HG03432 (cell line): ENCODE results near the gene CERS2.
A peak's percentile ranks its signal among the peaks of the same experiment; 100 is the strongest.

Source experiments
- ATAC-seq: cut with Tn5 transposase; IDR thresholded peaks from one replicate; pipeline ENCODE4 v1.9.1; 2021; ENCODE audit warnings: mild to moderate bottlenecking, moderate library complexity; ENCODE audit not compliant: unreplicated experiment

Gene CERS2

DNA sequence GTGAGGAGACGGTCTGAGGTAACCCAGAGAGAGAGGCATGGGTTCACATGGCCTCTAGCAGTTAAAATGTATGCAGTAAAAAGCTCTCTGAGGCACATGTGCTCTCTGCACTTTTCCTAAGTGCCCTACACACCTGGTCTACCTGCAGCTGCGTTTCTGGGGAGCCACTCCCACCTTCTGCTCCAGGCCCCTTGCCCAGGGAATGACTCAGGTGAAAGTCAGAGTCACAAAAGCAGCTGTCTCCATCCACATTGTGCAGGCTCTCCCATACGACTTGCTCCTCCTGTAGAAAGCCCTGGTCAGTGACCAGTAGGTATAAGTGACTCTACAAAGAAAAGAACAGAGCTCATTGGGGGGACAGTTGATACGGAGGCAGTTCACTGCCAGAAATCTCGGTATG, 23.3 kb upstream of the CERS2 start:
- no peak for ATAC-seq

DNA sequence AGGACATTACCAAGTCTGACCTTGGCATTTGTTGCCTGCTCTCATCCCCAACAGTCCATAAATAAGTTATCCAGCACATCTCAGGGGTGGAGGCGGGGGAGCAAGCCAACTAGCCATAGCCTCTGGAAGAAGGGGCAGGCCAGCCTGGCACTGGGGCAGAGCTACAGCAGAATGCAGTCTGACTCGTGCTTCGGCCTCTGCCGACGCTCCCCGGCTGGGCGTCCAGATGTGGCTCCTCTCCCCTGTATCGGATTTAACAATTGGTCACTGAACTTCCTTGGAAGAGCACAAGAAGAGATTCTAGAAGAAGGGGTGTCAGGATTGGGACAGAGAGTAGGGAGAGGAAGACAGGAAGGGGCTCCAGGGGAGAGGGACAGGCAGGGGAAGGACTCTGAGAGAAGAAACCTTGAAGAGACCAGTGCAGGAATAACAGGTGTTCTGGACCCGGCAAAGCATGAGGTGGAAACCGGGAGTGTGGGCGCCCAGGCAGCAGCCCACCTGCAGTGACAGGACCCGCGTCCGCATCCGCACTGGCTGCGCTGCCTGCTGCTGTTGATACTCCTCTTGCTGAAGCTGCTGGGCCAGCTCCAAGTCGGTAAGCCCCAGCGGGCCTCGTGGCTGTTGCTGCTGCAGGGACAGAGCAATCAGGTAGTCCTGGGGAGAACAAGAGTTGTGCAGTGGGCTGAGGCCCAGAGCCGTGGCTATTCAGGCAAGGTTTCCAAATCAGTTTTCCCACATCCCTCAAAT, 22.7 kb upstream of the CERS2 start:
- ATAC-seq, result no peak

DNA sequence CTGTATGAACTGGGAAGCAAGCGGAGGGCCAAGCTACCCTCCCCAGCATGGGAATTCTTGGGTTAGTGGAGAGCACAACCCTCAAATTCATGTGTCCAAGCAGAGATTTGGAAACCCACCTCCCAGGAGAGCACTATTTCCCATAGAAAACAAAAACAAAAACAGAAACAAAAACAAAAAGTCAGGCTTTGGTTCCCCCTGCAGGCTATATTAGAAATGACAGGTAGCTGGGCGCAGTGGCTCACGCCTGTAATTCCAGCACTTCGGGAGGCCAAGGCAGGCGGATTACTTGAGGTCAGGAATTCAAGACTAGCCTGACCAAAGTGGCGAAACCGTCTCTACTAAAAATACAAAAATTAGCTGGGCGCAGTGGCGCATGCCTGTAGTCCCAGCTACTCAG, 21.3 kb upstream of the CERS2 start:
- no peak for ATAC-seq

DNA sequence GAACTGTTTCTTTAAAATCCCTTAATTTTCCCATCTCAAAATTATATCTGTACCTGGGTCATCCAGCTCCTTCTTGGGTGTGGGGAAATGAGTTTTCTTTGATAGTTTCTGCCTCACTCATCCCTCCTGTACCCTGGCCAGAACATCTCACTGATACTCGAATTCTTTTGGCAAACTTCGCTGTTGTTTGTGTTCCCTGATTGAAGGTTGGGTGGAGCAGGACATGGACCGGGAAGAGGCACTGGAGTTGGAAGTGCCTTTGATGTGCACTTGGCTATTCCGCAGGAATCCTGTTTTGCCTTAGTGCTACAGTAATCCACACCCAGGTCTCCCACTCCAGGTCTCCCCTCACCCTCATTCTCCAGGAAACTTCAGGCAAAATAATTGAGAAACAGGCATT, 20.8 kb upstream of the CERS2 start:
- no peak for ATAC-seq

DNA sequence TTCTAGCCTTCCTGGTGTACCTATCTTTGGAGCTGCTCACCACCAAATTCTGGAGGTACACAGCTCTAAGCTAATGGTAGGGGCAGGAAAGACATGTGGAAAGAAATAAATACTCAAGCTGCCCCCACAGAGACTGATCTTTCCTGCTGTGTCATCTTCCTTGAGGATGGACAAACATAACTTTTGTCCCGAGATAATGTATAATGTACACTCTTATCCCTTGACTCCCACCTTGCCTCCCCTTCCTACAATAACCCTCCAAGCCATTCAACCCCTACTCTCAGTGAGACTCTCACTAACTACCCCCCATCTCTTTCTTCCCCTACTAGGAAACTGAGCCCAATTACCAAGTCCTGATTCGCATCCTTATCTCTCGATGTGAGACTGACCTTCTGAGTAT, 19.6 kb upstream of the CERS2 start:
- ATAC-seq, result no peak

DNA sequence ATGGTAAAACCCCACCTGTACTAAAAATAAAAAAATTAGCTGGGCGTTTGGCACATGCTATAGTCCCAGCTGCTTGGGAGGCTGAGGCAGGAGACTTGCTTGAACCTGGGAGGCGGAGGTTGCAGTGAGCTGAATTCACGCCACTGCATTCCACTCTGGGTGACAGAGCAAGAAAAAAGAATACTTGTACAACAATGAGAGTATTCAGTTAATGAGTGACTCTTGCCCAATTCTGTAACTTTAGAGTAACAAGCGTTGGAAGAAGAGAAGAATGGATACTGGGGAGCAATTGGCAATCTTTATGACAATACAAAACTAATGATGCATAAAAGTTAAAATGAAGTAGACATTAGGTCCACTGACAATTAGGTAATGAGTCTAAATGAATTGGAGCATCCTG, 18.0 kb upstream of the CERS2 start:
- no peak for ATAC-seq

DNA sequence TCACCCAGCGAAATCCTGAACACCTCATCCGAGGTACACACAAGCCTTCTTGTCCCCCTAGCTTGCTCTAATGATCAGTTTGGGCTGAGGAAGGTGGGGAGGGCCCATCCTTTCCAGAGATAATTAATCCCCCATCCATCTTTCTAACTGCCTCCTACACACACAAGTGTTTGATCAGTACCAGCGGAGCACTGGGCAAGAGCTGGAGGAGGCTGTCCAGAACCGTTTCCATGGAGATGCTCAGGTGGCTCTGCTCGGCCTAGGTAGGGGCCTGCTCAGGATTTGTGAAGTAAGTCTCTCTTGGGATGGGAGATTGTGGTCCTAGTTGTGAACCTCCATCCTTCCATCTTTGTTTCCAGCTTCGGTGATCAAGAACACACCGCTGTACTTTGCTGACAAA, 13.3 kb upstream of the CERS2 start:
- no peak for ATAC-seq

DNA sequence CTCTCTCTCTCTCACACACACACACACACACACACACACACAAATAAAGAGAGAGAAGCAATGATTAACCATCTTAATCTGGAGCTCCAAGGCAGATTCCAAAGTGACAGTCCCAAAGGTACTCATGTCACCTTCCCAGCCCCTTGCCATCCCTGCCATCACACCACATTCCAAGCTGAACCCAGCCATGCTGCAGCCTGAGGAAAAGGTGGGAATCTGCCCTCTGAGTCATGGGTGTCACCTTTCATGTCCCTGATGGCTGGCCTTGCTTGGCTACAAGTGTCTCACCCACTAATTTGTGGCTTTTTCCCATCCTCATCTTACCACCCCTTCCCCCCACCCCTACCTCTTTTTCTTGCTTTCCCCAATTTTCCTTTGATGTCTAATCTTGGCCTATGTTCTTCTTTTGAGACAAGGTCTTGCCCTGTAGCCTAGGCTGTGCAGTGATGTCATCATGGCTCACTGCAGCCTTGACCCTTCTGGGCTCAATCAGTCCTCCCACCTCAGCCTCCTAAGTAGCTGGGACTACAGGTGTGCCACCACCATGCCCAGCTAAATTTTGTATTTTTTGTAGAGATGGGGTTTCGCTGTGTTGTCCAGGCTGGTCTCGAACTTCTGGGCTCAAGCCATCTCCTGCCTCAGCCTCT, 10.7 kb upstream of the CERS2 start:
- no peak for ATAC-seq

DNA sequence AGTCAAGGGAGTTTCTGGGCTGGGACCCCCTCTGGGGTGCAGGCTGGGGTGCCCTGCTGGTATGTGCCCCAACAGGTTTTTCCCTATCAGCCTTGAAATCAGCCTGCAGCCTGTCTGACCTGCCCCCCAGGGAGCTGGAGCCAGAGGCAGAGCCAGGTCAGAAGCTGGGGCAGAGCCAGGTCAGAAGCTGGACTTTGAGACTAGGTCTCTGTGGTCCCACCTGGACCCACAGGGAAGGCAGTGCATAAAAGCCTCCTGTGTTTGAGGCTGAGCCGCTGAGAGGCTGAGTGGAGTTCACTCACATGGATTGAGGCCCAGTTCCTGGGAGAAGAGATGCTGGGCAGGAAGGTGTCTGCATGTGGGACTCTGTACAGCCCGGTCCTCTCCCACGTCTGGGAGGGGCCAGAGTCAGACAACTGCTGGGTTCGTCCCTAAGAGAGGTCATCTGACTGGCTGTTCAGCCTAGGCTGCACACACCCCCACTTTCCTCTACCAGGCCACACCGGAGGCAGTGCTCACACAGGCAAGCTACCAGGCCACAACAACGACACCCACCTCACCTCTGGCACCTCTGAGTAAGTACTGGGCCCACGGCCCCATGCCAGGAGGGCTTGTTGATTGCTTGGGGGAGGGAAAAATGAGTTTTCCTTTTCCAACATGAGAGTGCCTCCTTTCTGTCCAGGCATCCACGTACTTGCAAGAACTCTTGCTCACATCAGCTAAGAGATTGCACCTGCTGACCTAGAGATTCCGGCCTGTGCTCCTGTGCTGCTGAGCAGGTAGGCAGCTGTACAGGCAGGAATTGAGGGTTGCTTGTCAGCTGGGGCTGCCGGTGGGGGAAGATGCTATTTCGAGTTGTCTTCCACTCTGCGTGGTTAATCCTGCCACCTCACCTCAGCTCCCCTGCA, 7.4 kb upstream of the CERS2 start, which contains the start of gene ANXA9:
ANXA9 (plus strand) TSS at position 488 of the 908 bp plus-strand sequence. CDS start 814 bp downstream, outside the sequence.
- no peak for ATAC-seq

DNA sequence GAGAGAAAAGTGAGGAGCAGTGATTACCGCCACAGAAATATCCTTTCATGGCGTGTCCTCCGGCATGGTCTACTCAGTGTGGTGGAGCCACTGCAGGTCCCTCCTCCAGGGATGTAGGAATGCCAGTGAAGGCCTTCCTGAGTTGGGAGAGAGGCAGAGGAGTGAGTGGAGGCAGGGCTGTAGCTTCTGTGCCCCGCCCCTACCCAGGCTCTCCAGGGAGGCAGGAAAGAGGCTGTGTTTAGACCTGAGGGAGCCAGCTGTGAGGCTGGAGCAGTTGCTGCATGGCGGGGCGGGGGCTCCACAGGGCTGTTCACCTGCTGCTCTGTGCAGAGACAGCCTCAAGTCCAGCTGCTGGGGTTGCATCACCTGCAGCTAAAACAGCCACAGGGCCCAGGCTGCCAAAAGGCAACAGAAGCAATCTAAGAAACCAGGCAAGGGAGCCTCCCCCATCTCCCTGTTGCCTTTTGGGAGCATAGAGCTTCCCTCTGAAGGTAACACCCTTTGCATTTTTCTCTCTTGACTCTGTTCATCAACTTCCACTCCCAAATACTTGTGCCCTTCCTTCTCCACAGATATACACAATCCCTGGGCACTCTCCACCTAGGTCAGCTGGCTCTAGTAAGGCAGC, 6.7 kb upstream of the CERS2 start:
- no peak for ATAC-seq

DNA sequence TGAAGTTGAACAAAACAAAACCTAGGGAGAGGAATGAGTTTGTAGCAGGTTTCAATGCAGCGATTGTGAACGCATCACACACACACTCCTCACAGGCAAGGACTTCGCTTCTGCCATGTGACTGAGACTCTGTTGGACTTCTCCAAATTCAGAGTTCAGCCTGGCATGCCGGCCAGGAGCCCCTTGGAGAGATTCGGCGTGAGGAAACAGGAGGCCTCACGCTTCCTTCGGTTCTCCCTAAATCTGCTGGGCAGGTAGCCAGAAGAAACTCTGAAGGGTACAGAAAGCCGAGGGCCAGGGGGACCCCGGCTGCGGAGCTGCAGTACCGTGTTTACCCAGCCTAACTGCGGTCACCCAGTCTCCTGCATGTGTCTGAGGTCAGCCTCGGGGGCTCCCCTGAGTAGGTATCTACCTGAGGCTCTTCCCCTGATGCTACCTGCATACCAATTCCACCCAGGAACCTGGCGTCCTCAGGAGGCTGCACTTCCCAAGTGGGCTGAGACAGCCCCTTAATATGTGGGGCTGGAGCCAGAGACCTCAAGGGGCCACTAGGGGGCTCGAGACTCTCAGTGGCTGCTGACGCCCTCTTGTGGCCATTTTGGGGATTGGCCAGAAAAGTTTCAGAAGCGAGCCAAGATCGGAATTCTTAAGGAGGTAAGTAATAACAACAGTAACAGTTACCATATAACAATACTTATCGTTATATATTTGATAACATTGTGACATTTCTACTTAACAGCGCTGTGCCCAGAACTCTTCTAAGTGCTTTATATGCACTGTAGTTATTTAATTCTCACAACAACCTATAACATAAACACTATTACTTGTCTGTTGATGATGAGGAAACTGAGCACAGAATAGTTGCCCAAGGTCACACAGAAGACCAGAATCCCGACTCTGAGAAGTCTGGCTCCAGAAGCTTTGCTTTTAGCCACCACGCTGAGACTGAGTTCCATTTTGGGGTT, 4.7 kb upstream of the CERS2 start:
- ATAC-seq, result peak; percentile 42

DNA sequence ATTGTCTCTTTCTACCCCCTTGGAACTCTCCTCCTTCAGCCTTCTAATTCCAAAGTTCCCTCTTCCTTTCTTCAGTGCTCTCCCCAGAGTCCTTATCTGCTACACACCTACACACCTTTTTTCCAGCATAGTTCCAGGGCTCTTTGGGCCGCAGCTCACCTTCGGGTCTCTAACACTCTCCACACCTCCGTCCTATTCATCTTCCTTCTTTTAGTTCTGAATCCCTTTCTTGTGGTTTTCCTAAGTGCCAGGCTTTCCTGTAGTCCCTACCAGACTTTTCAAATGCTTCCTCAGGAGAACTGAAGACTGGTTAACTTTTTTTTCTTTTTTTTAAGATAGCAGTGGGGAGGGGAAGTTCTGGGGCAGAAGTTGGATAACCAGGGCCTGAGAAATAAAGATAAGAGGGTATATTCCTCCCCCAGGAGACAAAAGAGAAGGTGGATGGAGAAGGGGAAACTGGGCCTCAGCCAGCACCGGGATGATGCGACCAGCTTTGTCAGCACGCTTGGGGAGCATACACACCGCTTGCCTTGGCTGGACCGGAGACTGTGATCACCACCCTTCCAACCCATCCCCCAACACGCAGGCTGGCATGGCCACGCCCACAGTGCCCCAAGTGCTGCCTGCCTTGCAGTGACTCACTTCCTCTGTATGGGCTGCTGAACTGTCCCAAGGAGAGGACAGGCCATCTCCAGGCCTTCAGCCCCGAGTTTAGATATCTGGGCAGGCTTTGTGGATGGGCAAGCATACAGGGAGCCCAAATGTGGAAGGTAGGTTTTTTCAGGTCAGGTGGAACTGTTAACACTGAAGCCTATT, 2.5 kb upstream of the CERS2 start:
- ATAC-seq, result no peak

DNA sequence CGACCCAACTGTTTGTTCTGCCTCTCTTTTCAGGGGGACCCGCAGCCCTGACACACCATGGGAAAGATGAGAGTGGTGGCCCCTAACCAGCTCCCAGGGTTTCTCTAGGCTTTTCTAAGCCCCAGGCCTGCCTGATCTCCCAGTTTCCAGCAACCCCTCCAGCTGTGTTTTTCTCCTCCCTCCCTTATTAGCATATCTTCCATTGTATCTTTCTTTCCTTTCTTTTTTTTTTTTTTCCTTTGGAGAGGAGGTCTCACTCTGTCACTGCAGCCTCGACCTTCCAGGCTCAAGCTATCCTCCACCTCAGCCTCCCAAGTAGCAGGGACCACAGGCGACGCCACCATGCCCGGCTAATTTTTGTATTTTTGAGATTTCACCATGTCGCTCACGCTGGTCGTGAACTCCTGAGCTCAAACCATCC, 1.8 kb upstream of the CERS2 start:
- no peak for ATAC-seq

DNA sequence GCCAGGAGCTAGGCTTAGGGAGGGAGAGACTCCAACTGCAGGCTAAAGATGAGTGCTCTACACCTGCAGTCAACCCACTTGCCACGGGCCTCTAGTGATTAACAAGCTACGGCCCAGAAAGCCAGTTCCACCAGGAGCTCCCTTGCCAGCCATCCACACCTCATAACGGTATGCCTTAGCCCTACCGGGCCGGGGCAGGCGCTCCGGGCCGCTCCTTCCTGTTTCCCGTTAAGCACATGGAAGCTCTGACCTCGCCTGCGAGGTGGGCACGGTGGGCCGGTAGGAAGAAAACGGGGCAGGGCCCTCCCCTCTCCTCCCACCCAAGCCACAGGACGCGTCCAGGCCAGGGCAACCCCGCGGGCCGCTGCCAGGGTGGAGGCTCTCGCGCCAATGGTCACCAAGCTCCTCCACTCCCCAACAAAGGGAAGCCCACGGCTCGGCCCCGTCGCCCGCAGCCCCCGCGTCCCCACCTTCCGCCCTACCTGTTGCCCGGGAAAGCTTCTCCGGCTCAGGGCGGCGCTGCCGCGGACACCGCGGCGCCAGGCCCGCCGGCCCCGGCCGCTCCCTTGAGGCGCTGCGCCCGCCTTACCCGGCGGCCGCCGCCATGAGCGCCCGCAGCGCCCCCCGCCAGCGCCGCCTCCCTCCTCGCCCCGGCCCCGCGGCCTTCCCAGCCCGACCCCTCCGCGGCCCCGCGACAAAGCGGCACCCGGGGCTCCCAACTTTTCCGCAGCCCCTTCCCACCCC, 627 bp downstream of the CERS2 start:
- peak; percentile 44 for ATAC-seq

DNA sequence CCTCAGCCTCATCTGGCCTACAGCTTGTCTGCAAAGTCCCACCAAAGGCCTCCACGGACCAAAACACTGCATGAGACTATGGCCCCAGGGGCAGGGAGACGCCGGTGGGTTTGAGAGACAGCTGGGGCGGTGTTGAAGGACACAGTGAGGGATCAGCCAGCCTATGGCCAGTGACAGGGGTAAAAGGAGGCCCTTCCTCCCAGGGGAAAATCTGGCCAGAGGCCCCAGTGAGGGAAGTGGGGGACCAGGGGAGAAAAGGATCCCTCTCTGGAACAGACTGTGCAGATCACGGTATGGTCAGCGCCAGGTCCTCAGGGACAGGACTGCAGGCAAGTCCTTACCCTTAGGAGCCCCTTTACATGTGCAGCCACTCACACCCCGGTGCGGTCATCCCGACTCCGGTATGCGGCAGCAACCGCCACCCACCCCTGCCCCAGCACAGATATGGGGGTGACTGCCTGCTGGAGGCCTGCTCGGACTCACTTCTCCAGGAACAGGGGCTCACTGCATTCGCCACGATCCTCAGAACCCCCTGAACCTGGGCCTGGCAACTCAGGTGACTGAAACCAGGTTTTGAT, 1.3 kb downstream of the CERS2 start:
- no peak for ATAC-seq

DNA sequence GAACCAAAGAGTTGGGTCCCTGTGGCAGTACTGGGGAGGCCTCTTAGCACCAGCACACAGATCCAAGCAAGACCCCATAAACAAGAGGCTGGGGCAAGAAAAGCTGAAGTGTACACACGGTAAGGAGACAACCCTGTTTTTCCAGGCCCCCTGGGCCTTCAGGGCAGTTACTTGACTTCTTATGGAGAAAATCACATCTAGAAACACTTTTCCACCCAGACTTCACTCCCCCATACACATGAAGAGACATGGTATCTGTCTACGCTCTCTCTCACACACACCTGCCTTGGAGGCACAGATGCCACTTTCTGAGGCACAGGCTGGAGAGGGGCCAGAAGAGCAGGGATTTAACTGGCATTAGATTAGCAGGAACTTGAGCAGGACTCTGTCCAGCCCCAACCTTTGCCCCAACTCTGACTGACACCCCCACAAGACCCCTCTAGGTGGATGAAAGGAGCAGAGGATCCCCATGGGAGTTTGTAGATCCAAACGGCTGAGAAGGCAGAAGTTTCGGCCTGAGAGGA, 2.2 kb downstream of the CERS2 start:
- no peak for ATAC-seq

DNA sequence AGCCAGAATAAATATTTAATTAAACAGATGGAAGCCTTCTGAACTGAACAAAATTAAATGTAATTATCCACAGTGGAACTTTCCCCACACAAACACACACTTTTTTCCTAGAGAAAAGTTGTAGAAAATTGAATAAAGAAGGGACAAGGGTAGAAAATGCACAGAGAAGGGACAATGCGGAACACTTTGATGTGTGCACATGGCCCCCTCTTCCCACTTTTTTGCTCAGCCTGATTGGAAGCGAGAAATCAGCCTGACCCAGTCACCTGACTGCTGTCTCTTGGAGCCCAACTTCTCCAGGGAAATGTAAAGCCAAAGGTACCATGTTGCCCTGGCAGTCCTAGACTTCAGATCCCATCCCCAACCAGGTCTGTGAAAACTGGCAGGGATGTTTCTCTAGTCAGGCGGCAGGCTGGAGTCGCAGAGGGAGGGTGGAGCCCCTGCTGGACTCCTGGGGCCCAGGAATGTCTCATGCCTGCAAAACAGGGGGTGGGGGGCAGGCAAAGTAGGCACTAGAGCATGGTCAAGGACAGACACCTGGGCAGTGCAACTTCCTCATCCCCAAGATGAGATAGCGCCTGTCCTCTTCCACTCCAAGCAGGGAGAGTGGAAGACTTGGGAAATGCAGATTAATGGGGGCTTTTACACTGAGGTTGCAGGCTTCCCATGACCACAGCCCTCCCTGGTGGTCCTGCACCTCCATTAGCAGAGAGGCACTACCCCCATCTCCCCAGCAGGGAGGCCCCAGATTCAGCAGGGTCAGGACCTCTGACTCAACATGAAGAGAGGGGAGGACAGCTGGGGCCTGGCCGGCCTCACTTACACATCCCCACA, 2.8 kb downstream of the CERS2 start:
- no peak for ATAC-seq
